Sigmoid colon (tissue), 7 donors: ENCODE results near the gene CNN2. TPM values are rescaled to one million over a fixed set of nuclear protein-coding genes. Genes with fewer than 3 reads are reported as not detected.

Experiments used
- DNase-seq: peaks from one replicate; pipeline ENCODE4 v3.0.0-alpha.2; 2019
- H3K27ac ChIP-seq, 4 donors: fragments of 200-600 bp; sonication (generic); one replicate each; pipeline ENCODE4 v1.5.1; 2016 to 2019; ENCODE audit warnings: mild to moderate bottlenecking in 1 of 4
- H3K27me3 ChIP-seq, 3 donors: fragments of 200-600 bp; sonication (generic); one replicate each; pipeline ENCODE4 v1.5.1; 2019; ENCODE audit warnings: mild to moderate bottlenecking in 1 of 3
- H3K36me3 ChIP-seq, 4 donors: fragments of 200-600 bp; sonication (generic); one replicate each; pipeline ENCODE4 v1.5.1; 2016 to 2019
- H3K4me1 ChIP-seq, 4 donors: fragments of 200-600 bp; sonication (generic); one replicate each; pipeline ENCODE4 v1.5.1; 2017 to 2019
- H3K4me3 ChIP-seq, 4 donors: fragments of 200-600 bp; sonication (generic); one replicate each; pipeline ENCODE4 v1.5.1; 2017 to 2019; ENCODE audit warnings: mild to moderate bottlenecking in 2 of 4, moderate library complexity in 1 of 4
- H3K9me3 ChIP-seq, 4 donors: fragments of 200-600 bp in 3 of 4; sonication (generic) in 3 of 4; one replicate each; pipeline versions ENCODE4 v1.5.1 to v1.6.1; 2013 to 2019
- EP300 ChIP-seq, 4 donors: sonication (generic); formaldehyde crosslinking; IDR thresholded peaks; one replicate each; pipeline ENCODE4 v1.6.1; 2017; ENCODE audit warnings: antibody characterized with exemption in 4 of 4
- POLR2A ChIP-seq, 2 donors: fragments of 450-650 bp; IDR thresholded peaks; one replicate each; pipeline ENCODE4 v1.6.1; 2016; ENCODE audit warnings: antibody characterized with exemption in 2 of 2, mild to moderate bottlenecking in 2 of 2, moderate library complexity in 2 of 2
- POLR2AphosphoS5 ChIP-seq, 4 donors: sonication (generic); formaldehyde crosslinking; IDR thresholded peaks; one replicate each; pipeline ENCODE4 v1.6.1; 2017; ENCODE audit warnings: antibody characterized with exemption in 4 of 4
- WGBS, 2 donors: extraction: QIAGEN DNeasy Blood & Tissue Kit; methylation state at CpG; one replicate each; pipeline ENCODE4 v1.1.7; 2013; 5-methylcytosine and 5-hydroxymethylcytosine counted together
- intact Hi-C: fragments of 100-400 bp; cut with DNase I; formaldehyde crosslinking; loops from one replicate; pipeline ENCODE4 v1.15.1; 2023
- polyA plus RNA-seq, 3 donors: library from polyadenylated mRNA; stranded (reverse); fragments of 200-250 nt; gene quantifications; one replicate each; pipeline ENCODE4 v1.2.3, GENCODE V29; 2013
- total RNA-seq, 4 donors: library from RNA; depleted of rRNA; stranded (reverse); fragments of >200 nt; gene quantifications; one replicate each; pipeline ENCODE4 v1.1.0, GENCODE V29; 2016
- TF ChIP-seq, protein P1 (sequence below), 4 experiments: fragments of 450-650 bp in 3 of 4; fragments of 200-600 bp in 1 of 4; IDR thresholded peaks; one replicate each; pipeline ENCODE4 v1.5.1; 2016 to 2019; ENCODE audit warnings: antibody characterized with exemption in 4 of 4, mild to moderate bottlenecking in 3 of 4, moderate library complexity in 2 of 4
- donor health status: healthy with polysubstance abuse.
- donor health status: Bipolar disorder and iron deficiency.
- donor health status: healthy.

Gene CNN2
- total and polyA plus RNA-seq, 7 donors, result 25.5 to 115 (median 48.0) TPM

DNA sequence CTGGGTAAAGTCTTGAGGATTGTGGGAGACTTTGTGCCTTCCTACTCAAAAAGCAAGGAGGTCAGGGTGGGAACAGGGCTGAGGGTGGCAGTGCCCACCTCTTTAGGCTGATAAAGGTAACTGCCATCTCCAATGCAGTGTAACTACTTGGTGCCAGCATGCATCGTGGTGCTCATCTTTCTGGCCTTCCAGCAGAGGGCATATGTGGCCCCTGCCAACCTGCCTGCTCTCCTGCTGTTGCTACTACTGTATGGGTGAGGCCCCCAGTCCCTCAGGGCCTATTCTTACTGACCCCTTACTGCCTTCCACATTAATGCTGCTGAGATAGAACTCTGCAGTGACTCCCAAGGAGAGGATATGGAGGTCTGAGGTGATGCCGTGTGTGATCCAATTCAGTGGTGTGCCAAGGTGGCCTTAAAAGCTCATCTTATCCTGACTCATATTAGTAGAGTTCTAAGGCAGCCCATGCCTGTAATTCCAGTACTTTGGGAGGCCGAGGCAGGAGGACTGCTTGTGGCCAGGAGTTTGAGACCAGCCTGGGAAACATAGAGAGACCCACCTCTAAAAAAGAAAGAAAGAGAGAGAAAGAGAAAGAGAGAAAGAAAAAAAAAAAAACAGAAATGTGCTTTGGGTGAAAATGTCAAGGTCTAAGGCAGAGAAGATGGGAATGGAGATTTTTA is 30.9 kb downstream of the CNN2 start:
- intact Hi-C loops, result no loop called here
- TF ChIP-seq POLR2A (IDR thresholded peaks at IDR 0.05), result no peak
- TF ChIP-seq, protein P1, sequence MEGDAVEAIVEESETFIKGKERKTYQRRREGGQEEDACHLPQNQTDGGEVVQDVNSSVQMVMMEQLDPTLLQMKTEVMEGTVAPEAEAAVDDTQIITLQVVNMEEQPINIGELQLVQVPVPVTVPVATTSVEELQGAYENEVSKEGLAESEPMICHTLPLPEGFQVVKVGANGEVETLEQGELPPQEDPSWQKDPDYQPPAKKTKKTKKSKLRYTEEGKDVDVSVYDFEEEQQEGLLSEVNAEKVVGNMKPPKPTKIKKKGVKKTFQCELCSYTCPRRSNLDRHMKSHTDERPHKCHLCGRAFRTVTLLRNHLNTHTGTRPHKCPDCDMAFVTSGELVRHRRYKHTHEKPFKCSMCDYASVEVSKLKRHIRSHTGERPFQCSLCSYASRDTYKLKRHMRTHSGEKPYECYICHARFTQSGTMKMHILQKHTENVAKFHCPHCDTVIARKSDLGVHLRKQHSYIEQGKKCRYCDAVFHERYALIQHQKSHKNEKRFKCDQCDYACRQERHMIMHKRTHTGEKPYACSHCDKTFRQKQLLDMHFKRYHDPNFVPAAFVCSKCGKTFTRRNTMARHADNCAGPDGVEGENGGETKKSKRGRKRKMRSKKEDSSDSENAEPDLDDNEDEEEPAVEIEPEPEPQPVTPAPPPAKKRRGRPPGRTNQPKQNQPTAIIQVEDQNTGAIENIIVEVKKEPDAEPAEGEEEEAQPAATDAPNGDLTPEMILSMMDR (IDR thresholded peaks at IDR 0.05), result no peak
- TF ChIP-seq EP300 (IDR thresholded peaks at IDR 0.05), result no peak
- TF ChIP-seq POLR2AphosphoS5 (IDR thresholded peaks at IDR 0.05), result no peak
- Histone ChIP-seq H3K4me1 (no peaks in the 10 kb centered on the region), H3K4me3 (no peak overlapping the region), H3K9me3 (peaks cover 3 to 39% (median 19%) of the 10 kb centered on the region in 4 donors), H3K27me3 (no peaks in the 10 kb centered on the region), H3K36me3 (no peaks in the 10 kb centered on the region), H3K27ac (no peak overlapping the region)
- WGBS, 2 donors, result 48 to 50% methylated on average over 3 of the region's 3 CpGs
- DNase-seq, result no peak

GRCh38 chr19:1058112-1058511 is 31.7 kb downstream of the CNN2 start:
- H3K4me3 ChIP-seq, result no peak overlapping the region
- peaks cover 3 to 39% (median 19%) of the 10 kb centered on the region in 4 donors for H3K9me3 ChIP-seq
- intact Hi-C loops, result no loop called here
- TF ChIP-seq EP300 (IDR thresholded peaks at IDR 0.05) (no peak), POLR2AphosphoS5 (IDR thresholded peaks at IDR 0.05) (no peak), POLR2A (IDR thresholded peaks at IDR 0.05) (no peak)
- TF ChIP-seq, protein P1 (IDR thresholded peaks at IDR 0.05), result no peak
- H3K4me1 ChIP-seq, result no peaks in the 10 kb centered on the region
- no peaks in the 10 kb centered on the region for H3K27me3 ChIP-seq
- no peak for DNase-seq
- no peaks in the 10 kb centered on the region for H3K36me3 ChIP-seq
- 88 to 94% methylated on average over 5 of the region's 5 CpGs for WGBS, 2 donors
- no peak overlapping the region for H3K27ac ChIP-seq

- no peak overlapping the region for H3K4me3 ChIP-seq
- WGBS, 2 donors, result 74 to 85% methylated on average over 5 of the region's 5 CpGs
- no peak for DNase-seq
- H3K27ac ChIP-seq, result no peak overlapping the region
- no peaks in the 10 kb centered on the region for H3K36me3 ChIP-seq
- H3K27me3 ChIP-seq, result peaks cover 6 to 23% (median 8%) of the 10 kb centered on the region in 3 donors
- peaks cover 3 to 39% (median 19%) of the 10 kb centered on the region in 4 donors for H3K9me3 ChIP-seq
- no peak for TF ChIP-seq EP300 (IDR thresholded peaks at IDR 0.05)
- TF ChIP-seq POLR2A (IDR thresholded peaks at IDR 0.05), result no peak
- TF ChIP-seq, protein P1 (IDR thresholded peaks at IDR 0.05), result no peak
- no peak for TF ChIP-seq POLR2AphosphoS5 (IDR thresholded peaks at IDR 0.05)
- intact Hi-C loops, result no loop called here
- H3K4me1 ChIP-seq, result peaks cover 0 to 16% (median 12%) of the 10 kb centered on the region in 4 donors
Measured at GRCh38 chr19:1060689-1061088, 34.3 kb downstream of the CNN2 start.

DNA sequence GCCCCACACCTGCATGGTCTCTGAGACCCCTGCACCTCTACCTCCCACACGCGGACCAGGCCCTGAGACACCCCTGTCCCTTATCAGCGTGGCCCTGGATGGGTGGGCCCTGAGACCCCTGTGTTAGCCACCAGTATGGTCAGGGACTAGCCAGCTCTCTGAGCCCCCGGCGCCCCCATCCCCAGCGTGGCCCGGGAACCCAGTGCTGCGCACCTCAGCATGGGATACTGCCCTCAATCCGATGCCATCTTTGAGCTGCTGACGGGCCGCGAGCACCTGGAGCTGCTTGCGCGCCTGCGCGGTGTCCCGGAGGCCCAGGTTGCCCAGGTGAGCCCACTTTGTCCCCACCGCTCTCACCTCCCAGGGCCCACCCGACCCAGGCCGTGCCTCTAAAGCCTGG is 35.6 kb downstream of the CNN2 start:
- 92 to 96% methylated on average over 20 of the region's 20 CpGs for WGBS, 2 donors
- no peaks in the 10 kb centered on the region for H3K36me3 ChIP-seq
- intact Hi-C loops, result no loop called here

More for the DNA sequence above, 35.6 kb downstream of the CNN2 start:
- no peak overlapping the region for H3K27ac ChIP-seq
- DNase-seq, result no peak
- H3K27me3 ChIP-seq, result peaks cover 18 to 36% (median 19%) of the 10 kb centered on the region in 3 donors
- TF ChIP-seq POLR2AphosphoS5 (IDR thresholded peaks at IDR 0.05) (no peak), EP300 (IDR thresholded peaks at IDR 0.05) (no peak), POLR2A (IDR thresholded peaks at IDR 0.05) (no peak)
- TF ChIP-seq, protein P1 (IDR thresholded peaks at IDR 0.05), result no peak
- peaks cover 3 to 27% (median 16%) of the 10 kb centered on the region in 4 donors for H3K9me3 ChIP-seq
- peaks cover 0 to 29% (median 20%) of the 10 kb centered on the region in 4 donors for H3K4me1 ChIP-seq
- H3K4me3 ChIP-seq, result no peak overlapping the region
